ENCODE results near the gene AQP5.

The AQP5 gene

GRCh38 chr12:49932533-49933130 lies 29.0 kb upstream of the AQP5 start:
- no peak for DNase-seq (ENCODE audit: low spot score)

GRCh38 chr12:49933796-49934195 lies 27.9 kb upstream of the AQP5 start:
- DNase-seq (ENCODE audit: low spot score) = no peak

GRCh38 chr12:49934505-49934904 lies 27.2 kb upstream of the AQP5 start:
- DNase-seq (ENCODE audit: low spot score) = no peak

- no peak for DNase-seq (ENCODE audit: low spot score)
Measured at GRCh38 chr12:49936925-49937324, 24.7 kb upstream of the AQP5 start.

- no peak for DNase-seq (ENCODE audit: low spot score)
Measured at GRCh38 chr12:49937639-49938300, 23.9 kb upstream of the AQP5 start.

- no peak for DNase-seq (ENCODE audit: low spot score)
Measured at GRCh38 chr12:49939307-49939706, 22.4 kb upstream of the AQP5 start.

GRCh38 chr12:49939707-49940106 lies 22.0 kb upstream of the AQP5 start:
- no peak for DNase-seq (ENCODE audit: low spot score)

GRCh38 chr12:49941556-49942511 lies 19.8 kb upstream of the AQP5 start:
- DNase-seq (ENCODE audit: low spot score) = no peak

GRCh38 chr12:49942512-49942893 lies 19.2 kb upstream of the AQP5 start:
- DNase-seq (ENCODE audit: low spot score) = no peak

GRCh38 chr12:49942921-49943624 lies 18.6 kb upstream of the AQP5 start:
- DNase-seq (ENCODE audit: low spot score) = no peak

- no peak for DNase-seq (ENCODE audit: low spot score)
Measured at GRCh38 chr12:49943625-49943960, 18.1 kb upstream of the AQP5 start.

- no peak for DNase-seq (ENCODE audit: low spot score)
Measured at GRCh38 chr12:49944046-49944445, 17.6 kb upstream of the AQP5 start.

GRCh38 chr12:49944718-49945117 lies 17.0 kb upstream of the AQP5 start:
- DNase-seq (ENCODE audit: low spot score) = no peak

- DNase-seq (ENCODE audit: low spot score) = peak; percentile 93
Measured at GRCh38 chr12:49945394-49946080, 16.1 kb upstream of the AQP5 start.

- DNase-seq (ENCODE audit: low spot score) = no peak
Measured at GRCh38 chr12:49946086-49946485, 15.6 kb upstream of the AQP5 start.

GRCh38 chr12:49946497-49946896 lies 15.2 kb upstream of the AQP5 start:
- no peak for DNase-seq (ENCODE audit: low spot score)

- DNase-seq (ENCODE audit: low spot score) = no peak
Measured at GRCh38 chr12:49947593-49948226, 14.0 kb upstream of the AQP5 start.

GRCh38 chr12:49948866-49949845 lies 12.5 kb upstream of the AQP5 start:
- no peak for DNase-seq (ENCODE audit: low spot score)

GRCh38 chr12:49949866-49950265 lies 11.8 kb upstream of the AQP5 start:
- no peak for DNase-seq (ENCODE audit: low spot score)

All from activated CD4-positive, alpha-beta T cell treated with anti-CD3 and anti-CD28 coated beads, Interleukin-2, Interleukin-4, amounts not matched to agents 100 ng/mL and 50 ng/mL, durations not matched to agents 16 hours and 8 hours (primary cell).